Measurements from ENCODE around the gene KRTAP5-3.

DNA sequence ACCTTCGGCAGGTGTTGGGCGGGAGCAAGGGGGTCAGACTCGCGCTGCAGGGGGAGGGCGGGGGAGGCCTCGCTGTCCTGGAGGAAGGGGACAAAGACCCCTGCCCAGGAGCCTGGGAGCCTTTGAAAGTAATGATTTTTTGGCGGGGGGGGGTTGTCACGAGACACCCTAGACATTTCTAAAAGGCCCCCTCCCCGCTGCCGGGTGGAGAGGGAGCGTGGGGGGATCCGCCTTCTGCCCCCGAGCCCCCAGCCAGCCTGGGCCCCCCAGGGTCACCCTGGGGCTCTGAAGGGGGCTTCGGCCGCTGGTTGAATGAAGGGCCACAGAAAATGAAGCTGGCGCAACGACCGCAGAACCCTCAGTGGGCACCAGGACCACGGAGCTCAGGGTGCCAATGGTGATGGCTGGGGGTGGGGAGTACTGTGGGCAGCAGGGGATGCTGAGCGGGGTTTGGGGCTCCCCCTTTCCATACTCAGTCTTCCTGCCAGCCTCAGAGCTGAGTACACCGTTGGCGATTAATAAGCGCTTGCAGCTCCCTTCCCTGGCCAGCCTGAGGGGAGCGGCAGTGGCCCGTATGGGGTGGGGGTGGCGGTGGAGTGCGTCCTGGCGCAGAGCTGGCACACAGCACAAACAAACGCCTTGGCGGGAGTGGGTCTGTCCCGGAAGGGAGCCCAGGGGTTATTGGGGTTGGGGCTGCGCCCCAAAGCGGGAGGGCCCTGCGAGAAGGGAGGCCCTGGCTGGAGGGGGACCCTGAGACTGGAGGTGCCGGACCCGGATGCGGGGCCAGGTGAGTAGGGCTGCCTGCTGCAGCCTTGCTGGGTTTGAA lies 35.0 kb downstream of the KRTAP5-3 start:
- TF ChIP-seq TCF12 (IDR thresholded peaks at IDR 0.05; ENCODE audit: low read depth) (no peak), YY1 (IDR thresholded peaks at IDR 0.05; ENCODE audit: low read depth) (no peak)
- TF ChIP-seq, protein P1, sequence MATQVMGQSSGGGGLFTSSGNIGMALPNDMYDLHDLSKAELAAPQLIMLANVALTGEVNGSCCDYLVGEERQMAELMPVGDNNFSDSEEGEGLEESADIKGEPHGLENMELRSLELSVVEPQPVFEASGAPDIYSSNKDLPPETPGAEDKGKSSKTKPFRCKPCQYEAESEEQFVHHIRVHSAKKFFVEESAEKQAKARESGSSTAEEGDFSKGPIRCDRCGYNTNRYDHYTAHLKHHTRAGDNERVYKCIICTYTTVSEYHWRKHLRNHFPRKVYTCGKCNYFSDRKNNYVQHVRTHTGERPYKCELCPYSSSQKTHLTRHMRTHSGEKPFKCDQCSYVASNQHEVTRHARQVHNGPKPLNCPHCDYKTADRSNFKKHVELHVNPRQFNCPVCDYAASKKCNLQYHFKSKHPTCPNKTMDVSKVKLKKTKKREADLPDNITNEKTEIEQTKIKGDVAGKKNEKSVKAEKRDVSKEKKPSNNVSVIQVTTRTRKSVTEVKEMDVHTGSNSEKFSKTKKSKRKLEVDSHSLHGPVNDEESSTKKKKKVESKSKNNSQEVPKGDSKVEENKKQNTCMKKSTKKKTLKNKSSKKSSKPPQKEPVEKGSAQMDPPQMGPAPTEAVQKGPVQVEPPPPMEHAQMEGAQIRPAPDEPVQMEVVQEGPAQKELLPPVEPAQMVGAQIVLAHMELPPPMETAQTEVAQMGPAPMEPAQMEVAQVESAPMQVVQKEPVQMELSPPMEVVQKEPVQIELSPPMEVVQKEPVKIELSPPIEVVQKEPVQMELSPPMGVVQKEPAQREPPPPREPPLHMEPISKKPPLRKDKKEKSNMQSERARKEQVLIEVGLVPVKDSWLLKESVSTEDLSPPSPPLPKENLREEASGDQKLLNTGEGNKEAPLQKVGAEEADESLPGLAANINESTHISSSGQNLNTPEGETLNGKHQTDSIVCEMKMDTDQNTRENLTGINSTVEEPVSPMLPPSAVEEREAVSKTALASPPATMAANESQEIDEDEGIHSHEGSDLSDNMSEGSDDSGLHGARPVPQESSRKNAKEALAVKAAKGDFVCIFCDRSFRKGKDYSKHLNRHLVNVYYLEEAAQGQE (IDR thresholded peaks at IDR 0.05; ENCODE audit: low read depth) = no peak
